Fibroblast of lung (primary cell): ENCODE data around the gene TOX2.

Source experiments
- CTCF ChIP-seq, 2 donors: IDR thresholded peaks in 1 of 2; conservative IDR thresholded peaks in 1 of 2; 1 replicate in 1 of 2; 2 replicates in 1 of 2; pipeline ENCODE4 v1.5.1; 2011 to 2012; ENCODE audit warnings: low read length in 2 of 2, control low read depth in 1 of 2, inconsistent platforms in 1 of 2, low read depth in 1 of 2, mild to moderate bottlenecking in 1 of 2
- EZH2 ChIP-seq: IDR thresholded peaks from 2 replicates; pipeline ENCODE4 v1.5.1; 2012; ENCODE audit warnings: low read length, control low read depth, mild to moderate bottlenecking; ENCODE audit errors: missing control alignments

- TF ChIP-seq CTCF (conservative IDR thresholded peaks at IDR 0.05 in 1 of 2, IDR thresholded peaks at IDR 0.05 in 1 of 2; ENCODE audit: low read depth in 1 of 2, low read length in 2 of 2) (no peak), EZH2 (no peak)
Measured at GRCh38 chr20:44011251-44011940, 96.7 kb downstream of the TOX2 start.
